Type B pancreatic cell (in vitro differentiated cells): ENCODE data around the gene CFAP58. TPM values are rescaled to one million over a fixed set of nuclear protein-coding genes. Genes with fewer than 3 reads are reported as not detected.
"Not testable (repeated sequence)": the region's sequence is repeated elsewhere in the genome, so short reads cannot be mapped to it uniquely, and the experiment has no call there.

Source experiments
- DNase-seq: peaks from one replicate; pipeline ENCODE4 v3.0.0; 2021; ENCODE audit warnings: mixed read lengths; ENCODE audit not compliant: unreplicated experiment; ENCODE audit errors: extremely low spot score
- H3K27ac Mint-ChIP-seq: 2 replicates; pipeline ENCODE4 v1.8.0; 2021; ENCODE audit warnings: mild to moderate bottlenecking, mixed read lengths
- H3K27me3 Mint-ChIP-seq: 2 replicates; pipeline ENCODE4 v1.8.0; 2021; ENCODE audit warnings: mixed read lengths
- H3K36me3 Mint-ChIP-seq: 2 replicates; pipeline ENCODE4 v1.8.0; 2021; ENCODE audit warnings: mixed read lengths
- H3K4me1 Mint-ChIP-seq: one replicate; pipeline ENCODE4 v1.8.0; 2021; ENCODE audit warnings: mixed read lengths; ENCODE audit not compliant: unreplicated experiment
- H3K4me3 Mint-ChIP-seq: 2 replicates; pipeline ENCODE4 v1.8.0; 2021; ENCODE audit warnings: mild to moderate bottlenecking, mixed read lengths
- H3K9me3 Mint-ChIP-seq: 2 replicates; pipeline ENCODE4 v1.8.0; 2021; ENCODE audit warnings: mixed read lengths
- total RNA-seq: library from RNA; stranded (reverse); gene quantifications from 2 replicates; pipeline ENCODE4 v1.2.1, GENCODE V29; 2021; ENCODE audit warnings: low replicate concordance
- TF ChIP-seq, protein P1 (sequence below): fragments of 200-600 bp; sonication (generic); conservative IDR thresholded peaks from 2 replicates; pipeline ENCODE4 v1.5.0; 2021; ENCODE audit warnings: antibody characterized with exemption, mild to moderate bottlenecking

CFAP58 gene
- total RNA-seq, 1 donor from 2014 or later, result 0.34 TPM

DNA sequence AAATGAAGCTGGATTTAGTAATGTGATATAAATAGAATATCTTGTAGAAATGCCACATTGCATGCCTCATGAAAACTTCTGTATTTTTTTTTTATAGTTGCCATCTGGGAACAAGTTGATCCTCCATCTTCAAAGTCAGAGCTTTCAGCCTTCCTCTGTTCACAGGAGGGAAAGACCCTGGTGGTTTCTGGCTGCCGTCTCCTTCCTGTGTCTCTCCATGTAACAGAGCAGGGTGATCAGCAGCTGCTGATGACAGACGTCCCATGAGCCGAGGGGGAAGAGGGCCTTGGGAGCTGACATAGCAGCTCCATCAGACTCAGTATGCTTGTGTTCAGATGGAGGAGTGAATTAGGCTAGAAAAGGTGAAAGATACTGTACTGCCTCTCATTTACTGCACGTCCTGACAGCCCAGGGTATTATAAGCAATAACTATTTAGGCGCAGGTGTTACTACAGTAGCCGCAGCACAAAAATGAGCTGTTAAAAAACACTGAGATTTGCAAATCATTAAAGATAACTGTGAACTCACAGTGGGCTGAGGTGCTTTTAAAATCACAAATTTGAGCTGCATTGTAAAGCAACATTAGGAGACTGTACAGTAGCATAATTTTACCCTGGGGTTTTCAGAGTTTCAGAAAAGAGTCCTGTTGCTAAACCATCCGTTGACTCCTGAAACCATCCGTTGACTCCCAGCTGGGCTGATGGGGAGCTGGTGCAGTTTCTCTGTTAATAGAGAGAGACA, 103.3 kb downstream of the CFAP58 start:
- Mint-ChIP-seq H3K36me3 (no peaks in the 10 kb centered on the region), H3K27me3 (peaks cover 10% of the 10 kb centered on the region), H3K4me3 (no peak overlapping the region), H3K9me3 (no peaks in the 10 kb centered on the region), H3K27ac (no peak overlapping the region), H3K4me1 (no peaks in the 10 kb centered on the region)
- TF ChIP-seq, protein P1, sequence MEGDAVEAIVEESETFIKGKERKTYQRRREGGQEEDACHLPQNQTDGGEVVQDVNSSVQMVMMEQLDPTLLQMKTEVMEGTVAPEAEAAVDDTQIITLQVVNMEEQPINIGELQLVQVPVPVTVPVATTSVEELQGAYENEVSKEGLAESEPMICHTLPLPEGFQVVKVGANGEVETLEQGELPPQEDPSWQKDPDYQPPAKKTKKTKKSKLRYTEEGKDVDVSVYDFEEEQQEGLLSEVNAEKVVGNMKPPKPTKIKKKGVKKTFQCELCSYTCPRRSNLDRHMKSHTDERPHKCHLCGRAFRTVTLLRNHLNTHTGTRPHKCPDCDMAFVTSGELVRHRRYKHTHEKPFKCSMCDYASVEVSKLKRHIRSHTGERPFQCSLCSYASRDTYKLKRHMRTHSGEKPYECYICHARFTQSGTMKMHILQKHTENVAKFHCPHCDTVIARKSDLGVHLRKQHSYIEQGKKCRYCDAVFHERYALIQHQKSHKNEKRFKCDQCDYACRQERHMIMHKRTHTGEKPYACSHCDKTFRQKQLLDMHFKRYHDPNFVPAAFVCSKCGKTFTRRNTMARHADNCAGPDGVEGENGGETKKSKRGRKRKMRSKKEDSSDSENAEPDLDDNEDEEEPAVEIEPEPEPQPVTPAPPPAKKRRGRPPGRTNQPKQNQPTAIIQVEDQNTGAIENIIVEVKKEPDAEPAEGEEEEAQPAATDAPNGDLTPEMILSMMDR, result no peak
- DNase-seq, result no peak

DNA sequence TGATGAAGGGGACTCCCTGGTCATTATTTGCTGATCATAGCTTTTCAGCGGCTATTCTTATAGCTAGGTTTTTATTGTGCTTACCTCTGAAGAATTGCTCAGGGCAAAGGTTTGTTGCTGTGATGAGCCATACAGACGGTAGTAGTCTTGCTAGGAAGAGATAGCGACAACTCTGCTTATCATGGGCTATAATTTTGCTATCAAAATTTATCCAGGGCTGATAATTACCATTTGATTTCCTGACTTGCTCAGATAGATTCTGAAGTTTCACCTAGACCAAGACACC, 103.9 kb downstream of the CFAP58 start:
- Mint-ChIP-seq H3K4me1 (no peaks in the 10 kb centered on the region), H3K9me3 (no peaks in the 10 kb centered on the region), H3K4me3 (no peak overlapping the region), H3K27me3 (peaks cover 10% of the 10 kb centered on the region), H3K27ac (no peak overlapping the region), H3K36me3 (no peaks in the 10 kb centered on the region)
- DNase-seq, result no peak
- TF ChIP-seq, protein P1, result no peak

DNA sequence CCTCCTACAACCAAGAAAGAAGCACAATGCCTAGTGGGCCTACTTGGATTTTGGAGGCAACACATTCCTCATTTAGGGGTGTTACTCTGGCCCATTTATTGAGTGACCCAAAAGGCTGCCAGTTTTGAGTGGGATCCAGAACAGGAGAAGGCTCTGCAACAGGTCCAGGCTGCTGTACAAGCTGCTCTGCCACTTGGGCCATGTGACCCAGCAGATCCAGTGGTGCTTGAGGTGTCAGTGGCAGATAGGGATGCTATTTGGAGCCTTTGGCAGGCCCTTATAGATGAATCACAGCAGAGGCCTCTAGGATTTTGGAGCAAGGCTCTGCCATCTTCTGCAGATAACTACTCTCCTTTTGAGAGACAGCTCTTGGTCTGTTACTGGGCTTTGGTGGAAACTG, 111.9 kb downstream of the CFAP58 start:
- H3K9me3 Mint-ChIP-seq, H3K36me3 Mint-ChIP-seq, H3K27ac Mint-ChIP-seq, H3K27me3 Mint-ChIP-seq, H3K4me3 Mint-ChIP-seq, DNase-seq, H3K4me1 Mint-ChIP-seq: not testable (repeated sequence)

DNA sequence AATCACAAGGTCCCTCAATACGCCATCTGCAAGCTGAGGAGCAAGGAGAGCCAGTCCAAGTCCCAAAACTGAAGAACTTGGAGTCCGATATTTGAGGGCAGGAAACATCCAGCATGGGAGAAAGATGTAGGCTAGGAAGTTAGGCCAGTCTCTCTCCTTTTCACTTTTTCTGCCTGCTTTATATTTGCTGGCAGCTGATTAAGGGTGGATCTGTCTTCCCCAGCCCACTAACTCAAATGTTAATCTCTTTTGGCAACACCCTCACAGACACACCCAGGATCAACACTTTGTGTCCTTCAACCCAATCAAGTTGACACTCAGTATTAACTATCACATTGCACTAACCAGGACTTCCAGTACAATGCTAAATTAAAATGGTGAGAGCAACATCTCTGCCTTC, 115.2 kb downstream of the CFAP58 start:
- H3K4me1 Mint-ChIP-seq, DNase-seq, H3K27me3 Mint-ChIP-seq, H3K4me3 Mint-ChIP-seq, H3K27ac Mint-ChIP-seq, H3K36me3 Mint-ChIP-seq, H3K9me3 Mint-ChIP-seq: not testable (repeated sequence)

DNA sequence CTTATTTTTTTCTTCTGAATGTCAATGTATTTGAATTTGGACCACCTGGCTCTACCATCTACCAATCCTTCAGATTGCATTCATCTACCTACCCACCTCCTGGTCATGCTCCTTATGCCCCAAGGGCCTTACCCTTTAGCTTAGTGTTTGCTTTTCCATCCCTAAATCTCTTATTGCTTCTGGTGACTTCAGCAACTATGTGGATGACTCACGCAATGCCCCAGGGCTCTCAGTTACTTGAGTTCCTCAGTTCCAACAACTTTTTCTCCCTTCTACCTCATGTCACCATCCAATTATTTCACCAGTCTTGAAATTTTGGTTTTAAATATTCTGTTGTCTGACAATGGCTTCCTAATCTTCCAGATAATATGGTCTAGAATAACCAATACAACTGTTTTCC, 118.9 kb downstream of the CFAP58 start:
- Mint-ChIP-seq H3K4me3 (no peak overlapping the region), H3K9me3 (no peaks in the 10 kb centered on the region), H3K27me3 (peaks cover 4% of the 10 kb centered on the region), H3K36me3 (no peaks in the 10 kb centered on the region), H3K27ac (no peak overlapping the region), H3K4me1 (peaks cover 7% of the 10 kb centered on the region)
- TF ChIP-seq, protein P1, result no peak
- DNase-seq, result no peak

DNA sequence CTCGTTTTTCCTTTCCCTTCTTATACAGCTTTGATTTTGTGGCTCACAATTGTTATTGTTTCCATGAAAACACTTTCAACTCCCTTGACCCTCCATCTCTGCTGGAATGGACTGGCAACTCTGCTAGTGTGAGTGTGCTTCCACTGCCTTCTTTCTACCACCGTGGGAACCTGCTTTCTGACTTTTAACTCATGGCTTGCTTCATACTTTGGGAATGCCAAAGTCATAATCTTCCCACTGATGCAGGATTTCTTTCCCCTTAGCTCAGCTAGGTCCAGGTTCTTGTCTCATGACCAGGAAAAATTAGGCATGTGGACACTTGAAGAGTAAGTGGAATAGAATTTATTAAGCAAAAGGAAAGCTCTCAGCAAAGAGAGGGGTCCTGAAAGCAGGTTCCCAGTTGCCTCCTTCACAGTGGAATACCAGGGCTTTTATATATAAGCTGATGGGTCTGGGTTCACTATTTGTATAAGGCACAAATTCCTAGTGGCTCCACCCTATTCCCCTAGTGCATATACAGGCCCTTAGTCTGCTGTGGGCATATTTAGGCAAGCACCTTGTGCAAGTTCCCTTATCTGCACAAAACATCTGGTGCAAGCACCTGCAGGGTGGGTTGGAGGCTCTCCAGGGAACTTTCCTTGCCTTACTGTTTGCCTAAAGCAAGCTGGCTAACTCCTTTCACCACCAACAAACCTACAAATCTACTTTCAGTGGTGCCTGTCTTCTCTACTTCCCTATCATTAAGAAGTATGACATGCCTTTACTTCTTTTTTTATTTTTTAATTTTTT, 119.5 kb downstream of the CFAP58 start:
- Mint-ChIP-seq H3K27me3 (peaks cover 4% of the 10 kb centered on the region), H3K27ac (no peak overlapping the region), H3K4me3 (no peak overlapping the region), H3K4me1 (peaks cover 7% of the 10 kb centered on the region), H3K9me3 (no peaks in the 10 kb centered on the region), H3K36me3 (no peaks in the 10 kb centered on the region)
- no peak for DNase-seq
- TF ChIP-seq, protein P1, result no peak
